ENCODE data around the gene VANGL2. TPM values are rescaled to one million over a fixed set of nuclear protein-coding genes. Genes with fewer than 3 reads are reported as not detected.

The VANGL2 gene
- total and polyA plus RNA-seq, 2 of the 4 experiments (the other 2 are of a cell fraction), result 0.36 to 3.6 TPM

DNA sequence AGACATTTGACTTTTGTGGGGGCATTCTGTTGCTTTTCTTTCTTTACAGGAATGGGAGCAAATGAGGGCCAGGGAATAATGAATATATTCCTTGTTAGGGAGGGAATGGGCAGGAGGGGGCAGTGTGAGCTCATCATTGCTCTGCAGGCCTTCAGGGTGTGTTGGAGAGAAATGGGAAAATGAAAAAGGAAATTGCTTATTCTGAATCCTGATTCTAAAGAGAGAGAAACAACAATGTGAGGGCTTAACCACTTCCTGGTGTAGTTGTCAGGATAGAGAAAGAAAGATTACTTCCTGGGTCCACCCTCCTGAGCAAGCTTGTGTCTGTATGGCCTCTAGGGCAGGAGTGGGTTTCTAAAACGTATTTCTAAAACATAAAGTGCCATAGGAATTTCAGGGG lies 28.3 kb downstream of the VANGL2 start:
- Histone ChIP-seq H2AK5ac (ENCODE audit: low read depth, low read length) (no peak overlapping the region), H3K9me1 (ENCODE audit: insufficient read depth, low read length) (no peaks in the 10 kb centered on the region), H3K36me3 (ENCODE audit: control insufficient read depth, insufficient read depth, low read length) (peaks cover 4% of the 10 kb centered on the region; the same call in 1 of the 2 replicates), H2BK120ac (ENCODE audit: low read depth, low read length) (no peak overlapping the region), H2AK9ac (replicated peaks; ENCODE audit: low read depth, low read length, poor library complexity) (no peak overlapping the region), H3K27ac (ENCODE audit: insufficient read depth, low read length) (no peak overlapping the region), H3K4me3 (ENCODE audit: insufficient read depth, low read depth, low read length) (no peak overlapping the region), H3K9ac (ENCODE audit: low read depth, low read length) (no peak overlapping the region), H3K18ac (ENCODE audit: low read depth, low read length) (no peak overlapping the region), H3K27me3 (ENCODE audit: control insufficient read depth, insufficient read depth, low read length) (no peaks in the 10 kb centered on the region), H3K79me1 (ENCODE audit: low read depth in 1 of 2, low read length in 2 of 2) (no peaks in the 10 kb centered on the region), H2BK20ac (ENCODE audit: low read depth, low read length) (no peak overlapping the region), H4K20me1 (ENCODE audit: insufficient read depth, low read length) (no peaks in the 10 kb centered on the region), H4K5ac (ENCODE audit: low read depth, low read length) (no peak overlapping the region), H3K4me1 (ENCODE audit: control insufficient read depth, insufficient read depth, low read length) (no peaks in the 10 kb centered on the region), H2BK5ac (ENCODE audit: low read depth, low read length, poor library complexity, severe bottlenecking) (no peak overlapping the region), H2BK15ac (ENCODE audit: low read depth, low read length) (no peak overlapping the region), H3K9me3 (ENCODE audit: control insufficient read depth, insufficient read depth, low read length) (no peaks in the 10 kb centered on the region), H3K4me2 (ENCODE audit: low read depth, low read length) (no peak overlapping the region), H4K91ac (ENCODE audit: insufficient read depth, low read depth, low read length) (no peak overlapping the region), H2AFZ (replicated peaks; ENCODE audit: low read length, poor library complexity) (peak overlapping the region; percentile 33), H3K14ac (replicated peaks; ENCODE audit: low read depth, low read length) (no peak overlapping the region), H3K4ac (ENCODE audit: low read depth, low read length) (no peak overlapping the region), H3K23ac (ENCODE audit: low read depth, low read length) (no peak overlapping the region), H4K8ac (ENCODE audit: low read depth in 2 of 2, low read length in 2 of 2) (no peak overlapping the region), H3K56ac (ENCODE audit: extremely low read depth, insufficient read depth, low read length) (no peak overlapping the region)
- WGBS, 2 experiments (ENCODE audit: extremely low coverage in 2 of 2, insufficient read length in 1 of 2), result no CpG with 5 or more reads among the region's 1 CpG
- ATAC-seq (ENCODE audit: low read depth) (peak; percentile 88), DNase-seq (peak; percentile 47)
- intact Hi-C loops (cut with micrococcal nuclease) (loop anchor here (1.0 kb wide), 1 partner anchor 179 kb away; no protein-coding TSS in a partner anchor), dilution Hi-C loops (cut with HindIII; ENCODE audit: low sequenced_read_pairs, unreplicated experiment) (no loop called here), in situ Hi-C loops (cut with MboI; ENCODE audit: low sequenced_read_pairs) (loop anchor here (5.0 kb wide), 1 partner anchor 179 kb away; no protein-coding TSS in a partner anchor)
- POLR2A ChIA-PET (ENCODE audit: unreplicated experiment), result interaction anchor here (0.5 to 0.6 kb wide), 2 partner anchors 15 to 1325 kb away, joined by 3 to 4 read pairs; no protein-coding TSS in a partner anchor
- BruUV-seq (replicated peaks), result no TSS peak
- CTCF ChIA-PET, result interaction anchor here (0.9 to 1.4 kb wide), 2 partner anchors 13 to 30 kb away, joined by 3 to 4 read pairs; no protein-coding TSS in a partner anchor
- TF ChIP-seq SMC3 (IDR thresholded peaks at IDR 0.05; ENCODE audit: low read depth, low read length) (peak; percentile 51), FOS (IDR thresholded peaks at IDR 0.05; ENCODE audit: low read depth, low read length) (no peak), RAD21 (IDR thresholded peaks at IDR 0.05; ENCODE audit: low read length) (peak; percentile 67)
- TF ChIP-seq, protein P1, sequence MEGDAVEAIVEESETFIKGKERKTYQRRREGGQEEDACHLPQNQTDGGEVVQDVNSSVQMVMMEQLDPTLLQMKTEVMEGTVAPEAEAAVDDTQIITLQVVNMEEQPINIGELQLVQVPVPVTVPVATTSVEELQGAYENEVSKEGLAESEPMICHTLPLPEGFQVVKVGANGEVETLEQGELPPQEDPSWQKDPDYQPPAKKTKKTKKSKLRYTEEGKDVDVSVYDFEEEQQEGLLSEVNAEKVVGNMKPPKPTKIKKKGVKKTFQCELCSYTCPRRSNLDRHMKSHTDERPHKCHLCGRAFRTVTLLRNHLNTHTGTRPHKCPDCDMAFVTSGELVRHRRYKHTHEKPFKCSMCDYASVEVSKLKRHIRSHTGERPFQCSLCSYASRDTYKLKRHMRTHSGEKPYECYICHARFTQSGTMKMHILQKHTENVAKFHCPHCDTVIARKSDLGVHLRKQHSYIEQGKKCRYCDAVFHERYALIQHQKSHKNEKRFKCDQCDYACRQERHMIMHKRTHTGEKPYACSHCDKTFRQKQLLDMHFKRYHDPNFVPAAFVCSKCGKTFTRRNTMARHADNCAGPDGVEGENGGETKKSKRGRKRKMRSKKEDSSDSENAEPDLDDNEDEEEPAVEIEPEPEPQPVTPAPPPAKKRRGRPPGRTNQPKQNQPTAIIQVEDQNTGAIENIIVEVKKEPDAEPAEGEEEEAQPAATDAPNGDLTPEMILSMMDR (conservative IDR thresholded peaks at IDR 0.05; ENCODE audit: low read depth, low read length), result peak; percentile 64

Measured in IMR-90 (cell line).